Ovary (tissue), 9 donors: ENCODE data around the gene RIC8B. TPM values are rescaled to one million over a fixed set of nuclear protein-coding genes. Genes with fewer than 3 reads are reported as not detected.

Experiments used
- DNase-seq, 5 donors: peaks; one replicate each; pipeline ENCODE4 v3.0.0-alpha.2; 2019 to 2020
- H3K27ac ChIP-seq, 2 donors: fragments of 200-600 bp; one replicate each; pipeline versions ENCODE4 v1.5.1 to v1.8.0; 2019 to 2022
- H3K27me3 ChIP-seq: fragments of 200-600 bp; one replicate; pipeline ENCODE4 v1.8.0; 2022
- H3K36me3 ChIP-seq: fragments of 200-600 bp; sonication (generic); one replicate; pipeline ENCODE4 v1.5.1; 2019
- H3K4me1 ChIP-seq: one replicate; pipeline ENCODE4 v1.8.1; 2013; ENCODE audit warnings: mild to moderate bottlenecking, moderate library complexity; ENCODE audit not compliant: insufficient read depth
- H3K4me3 ChIP-seq: fragments of 200-600 bp; sonication (generic); one replicate; pipeline ENCODE4 v1.5.1; 2017
- H3K9me3 ChIP-seq, 2 donors: fragments of 200-600 bp in 1 of 2; sonication (generic) in 1 of 2; one replicate each; pipeline versions ENCODE4 v1.5.1 to v1.8.1; 2013 to 2019; ENCODE audit warnings: mild to moderate bottlenecking in 1 of 2, moderate library complexity in 1 of 2
- EP300 ChIP-seq: sonication (generic); formaldehyde crosslinking; IDR thresholded peaks from one replicate; pipeline ENCODE4 v1.6.1; 2017; ENCODE audit warnings: antibody characterized with exemption
- POLR2A ChIP-seq: fragments of 450-650 bp; IDR thresholded peaks from one replicate; pipeline ENCODE4 v1.6.1; 2017; ENCODE audit warnings: antibody characterized with exemption, mild to moderate bottlenecking, moderate library complexity
- WGBS, 3 donors: extraction: QIAGEN DNeasy Blood & Tissue Kit in 1 of 3; methylation state at CpG; one replicate each; pipeline versions ENCODE4 v1.1.5 to v1.1.7; 2013 to 2017; 5-methylcytosine and 5-hydroxymethylcytosine counted together
- intact Hi-C, 4 donors: fragments of 100-400 bp; cut with DNase I; formaldehyde crosslinking; loops; one replicate each; pipeline versions ENCODE4 v1.11.0 to v1.15.1; 2022 to 2023
- polyA plus RNA-seq, 2 donors: library from polyadenylated mRNA; stranded (reverse); fragments of 200-250 nt in 1 of 2; fragments of 350-450 nt in 1 of 2; fragmentation: Illumina TruSeq in 1 of 2; extraction: RNeasy Lipid Tissue Mini Kit (QIAGEN cat#74804) in 1 of 2; gene quantifications; one replicate each; pipeline ENCODE4 v1.2.3, GENCODE V29; 2013 to 2014
- total RNA-seq, 7 donors: library from RNA; depleted of rRNA in 2 of 7; stranded (reverse); fragments of >200 nt in 2 of 7; fragmentation: NEBNext Ultra II Directional in 3 of 7; extraction: Animal tissue kit (Norgen Biotek cat#: 25700) in 3 of 7; gene quantifications; one replicate each; pipeline versions ENCODE4 v1.1.0 to v1.2.4, GENCODE V29; 2016 to 2023
- TF ChIP-seq, protein P1 (sequence below), 3 donors: fragments of 450-650 bp in 2 of 3; fragments of 200-600 bp in 1 of 3; IDR thresholded peaks; one replicate each; pipeline versions ENCODE4 v1.5.1 to v1.8.0; 2016 to 2022; ENCODE audit warnings: antibody characterized with exemption in 3 of 3, mild to moderate bottlenecking in 1 of 3
- donor health status: DM: no; HTN: no; CAD: no; lungs with moderate emphysema.
- donor health status: DM: no; HTN: no; CAD: no.
- donor health status: Bipolar disorder and iron deficiency.
- donor health status: DM: yes; HTN: yes; CAD: no.
- donor health status: DM: no; HTN: no; CAD: no.
- donor health status: DM: yes; HTN: yes; CAD: no.

The RIC8B gene
- total and polyA plus RNA-seq, 9 donors = 6.9 to 26.7 (median 16.3) TPM

GRCh38 chr12:106901276-106901675 is 126.8 kb downstream of the RIC8B start:
- Histone ChIP-seq H3K36me3 (no peaks in the 10 kb centered on the region), H3K9me3 (no peaks in the 10 kb centered on the region), H3K27ac (no peak overlapping the region), H3K4me3 (no peak overlapping the region), H3K4me1 (no peaks in the 10 kb centered on the region), H3K27me3 (no peaks in the 10 kb centered on the region)
- TF ChIP-seq POLR2A = no peak
- TF ChIP-seq EP300 = no peak
- TF ChIP-seq, protein P1, sequence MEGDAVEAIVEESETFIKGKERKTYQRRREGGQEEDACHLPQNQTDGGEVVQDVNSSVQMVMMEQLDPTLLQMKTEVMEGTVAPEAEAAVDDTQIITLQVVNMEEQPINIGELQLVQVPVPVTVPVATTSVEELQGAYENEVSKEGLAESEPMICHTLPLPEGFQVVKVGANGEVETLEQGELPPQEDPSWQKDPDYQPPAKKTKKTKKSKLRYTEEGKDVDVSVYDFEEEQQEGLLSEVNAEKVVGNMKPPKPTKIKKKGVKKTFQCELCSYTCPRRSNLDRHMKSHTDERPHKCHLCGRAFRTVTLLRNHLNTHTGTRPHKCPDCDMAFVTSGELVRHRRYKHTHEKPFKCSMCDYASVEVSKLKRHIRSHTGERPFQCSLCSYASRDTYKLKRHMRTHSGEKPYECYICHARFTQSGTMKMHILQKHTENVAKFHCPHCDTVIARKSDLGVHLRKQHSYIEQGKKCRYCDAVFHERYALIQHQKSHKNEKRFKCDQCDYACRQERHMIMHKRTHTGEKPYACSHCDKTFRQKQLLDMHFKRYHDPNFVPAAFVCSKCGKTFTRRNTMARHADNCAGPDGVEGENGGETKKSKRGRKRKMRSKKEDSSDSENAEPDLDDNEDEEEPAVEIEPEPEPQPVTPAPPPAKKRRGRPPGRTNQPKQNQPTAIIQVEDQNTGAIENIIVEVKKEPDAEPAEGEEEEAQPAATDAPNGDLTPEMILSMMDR (IDR thresholded peaks at IDR 0.05) = no peak
- WGBS, 3 donors = 88 to 91% (median 89%) methylated on average over 1 of the region's 1 CpG
- no peak for DNase-seq
- intact Hi-C loops = no loop called here

GRCh38 chr12:106902053-106902452 is 127.6 kb downstream of the RIC8B start:
- no peak overlapping the region for H3K4me3 ChIP-seq
- no peak for DNase-seq
- intact Hi-C loops = no loop called here
- H3K27me3 ChIP-seq = no peaks in the 10 kb centered on the region
- no peaks in the 10 kb centered on the region for H3K4me1 ChIP-seq
- no peak overlapping the region for H3K27ac ChIP-seq
- 87 to 95% (median 89%) methylated on average over 11 of the region's 11 CpGs for WGBS, 3 donors
- no peaks in the 10 kb centered on the region for H3K36me3 ChIP-seq
- TF ChIP-seq, protein P1 (IDR thresholded peaks at IDR 0.05) = no peak
- TF ChIP-seq POLR2A = no peak
- no peaks in the 10 kb centered on the region for H3K9me3 ChIP-seq

GRCh38 chr12:106903241-106903945 is 128.9 kb downstream of the RIC8B start:
- Histone ChIP-seq H3K27me3 (no peaks in the 10 kb centered on the region), H3K4me1 (no peaks in the 10 kb centered on the region), H3K4me3 (peak overlapping the region; percentile 33), H3K9me3 (no peaks in the 10 kb centered on the region), H3K27ac (no peak overlapping the region), H3K36me3 (no peaks in the 10 kb centered on the region)
- TF ChIP-seq POLR2A = no peak
- TF ChIP-seq, protein P1 (IDR thresholded peaks at IDR 0.05) = no peak
- TF ChIP-seq EP300 = no peak
- intact Hi-C loops = no loop called here
- 1 to 2% (median 1%) methylated on average over 25 to 28 of the region's 28 CpGs for WGBS, 3 donors
- DNase-seq = peak; percentile 53 to 83 (median 68)

DNA sequence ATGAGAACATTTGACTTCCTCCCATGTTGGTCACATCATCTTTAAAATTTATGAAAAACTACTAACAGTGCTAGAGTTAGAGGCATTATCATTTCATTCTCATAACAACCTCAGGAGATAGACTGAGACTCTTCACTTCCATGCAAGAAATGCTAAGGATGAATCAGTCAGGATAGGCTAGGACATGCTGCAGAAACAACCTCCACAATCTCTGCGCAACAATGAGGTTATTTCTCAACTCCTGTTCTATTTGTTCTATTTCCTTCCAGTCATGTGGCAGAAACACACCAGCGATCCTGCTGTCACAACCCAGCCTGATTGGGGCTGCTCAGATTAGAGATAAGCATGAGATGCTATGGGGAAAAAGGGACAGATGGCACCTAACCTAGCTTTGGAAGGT is 132.2 kb downstream of the RIC8B start:
- H3K4me3 ChIP-seq = no peak overlapping the region
- 84 to 95% (median 91%) methylated on average over 2 of the region's 2 CpGs for WGBS, 3 donors
- H3K36me3 ChIP-seq = no peaks in the 10 kb centered on the region
- no peak for DNase-seq
- H3K9me3 ChIP-seq = no peaks in the 10 kb centered on the region
- no peak overlapping the region for H3K27ac ChIP-seq
- intact Hi-C loops = no loop called here
- no peaks in the 10 kb centered on the region for H3K27me3 ChIP-seq
- no peak for TF ChIP-seq EP300
- TF ChIP-seq, protein P1 (IDR thresholded peaks at IDR 0.05) = no peak
- TF ChIP-seq POLR2A = no peak
- H3K4me1 ChIP-seq = no peaks in the 10 kb centered on the region
